ENCODE measurements around the gene C1orf52.

C1orf52 gene

DNA sequence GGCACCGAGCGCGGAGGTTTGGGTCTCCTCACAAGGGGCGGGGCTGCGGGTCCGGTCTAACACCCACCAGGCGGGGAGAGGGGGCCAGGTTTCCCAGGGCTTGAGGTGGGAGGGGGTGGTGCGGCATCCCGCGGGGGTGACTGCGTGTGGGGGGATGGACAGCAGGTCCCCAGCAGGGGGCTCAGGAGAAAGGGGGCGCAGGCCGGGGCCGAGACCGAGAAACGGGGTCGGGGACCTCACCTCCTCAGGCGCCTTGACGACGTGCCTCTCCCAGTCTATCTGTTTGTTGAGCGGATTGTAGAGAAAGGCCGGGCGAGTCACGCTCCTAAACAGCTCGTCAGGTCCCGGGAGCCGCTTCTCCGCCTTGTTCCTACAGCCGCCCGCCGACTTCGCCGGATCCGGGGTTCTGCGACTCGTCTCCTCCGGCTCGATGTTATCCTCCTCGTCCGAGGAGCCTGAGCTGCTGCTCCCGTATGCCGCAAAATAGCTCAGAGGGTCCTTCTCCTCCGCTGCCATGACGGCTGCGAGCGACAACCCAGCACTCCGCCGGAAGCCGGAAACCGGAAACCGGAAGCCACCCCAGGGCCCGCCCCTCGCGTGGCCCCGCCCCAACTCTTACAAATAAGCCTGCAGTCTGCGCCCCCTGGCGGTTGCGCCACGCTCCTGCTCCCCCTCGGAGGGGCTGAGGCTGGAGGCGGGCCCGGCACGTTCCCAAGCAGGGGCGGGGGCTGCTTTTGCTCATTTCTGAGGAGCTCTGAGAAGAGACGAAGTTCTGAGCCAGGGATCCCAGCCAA lies at the start of gene C1orf52:
TSS of gene C1orf52 (minus strand) at position 545 of the 794 bp plus-strand sequence. CDS start at position 516, 29 bp downstream.
- DNase-seq = peak; percentile 82 to 90

DNA sequence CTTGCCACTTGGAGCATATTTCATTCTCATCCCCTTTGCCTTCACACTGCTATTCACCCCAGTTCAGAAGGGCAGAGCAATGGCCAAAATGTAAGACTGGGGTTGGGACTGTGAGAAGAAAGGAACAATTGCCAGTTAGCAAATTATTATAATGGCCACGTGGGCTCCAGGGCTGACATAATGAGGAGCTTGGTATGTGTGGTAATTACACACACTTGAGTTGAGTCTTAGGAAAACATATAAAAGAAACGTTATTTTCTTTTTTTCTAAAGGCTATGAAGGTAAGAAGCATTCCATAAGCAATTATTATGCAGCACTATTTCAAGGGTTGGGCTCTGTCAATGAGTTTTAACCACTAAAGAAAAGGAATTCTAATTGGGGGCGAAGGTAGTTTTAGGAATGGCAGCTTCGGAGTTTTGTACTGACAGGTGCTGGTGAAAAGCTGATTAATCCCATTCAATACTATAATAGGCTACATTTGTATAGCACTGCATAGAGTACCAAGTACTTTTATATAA lies 49.4 kb upstream of the C1orf52 start:
- no peak for DNase-seq

DNA sequence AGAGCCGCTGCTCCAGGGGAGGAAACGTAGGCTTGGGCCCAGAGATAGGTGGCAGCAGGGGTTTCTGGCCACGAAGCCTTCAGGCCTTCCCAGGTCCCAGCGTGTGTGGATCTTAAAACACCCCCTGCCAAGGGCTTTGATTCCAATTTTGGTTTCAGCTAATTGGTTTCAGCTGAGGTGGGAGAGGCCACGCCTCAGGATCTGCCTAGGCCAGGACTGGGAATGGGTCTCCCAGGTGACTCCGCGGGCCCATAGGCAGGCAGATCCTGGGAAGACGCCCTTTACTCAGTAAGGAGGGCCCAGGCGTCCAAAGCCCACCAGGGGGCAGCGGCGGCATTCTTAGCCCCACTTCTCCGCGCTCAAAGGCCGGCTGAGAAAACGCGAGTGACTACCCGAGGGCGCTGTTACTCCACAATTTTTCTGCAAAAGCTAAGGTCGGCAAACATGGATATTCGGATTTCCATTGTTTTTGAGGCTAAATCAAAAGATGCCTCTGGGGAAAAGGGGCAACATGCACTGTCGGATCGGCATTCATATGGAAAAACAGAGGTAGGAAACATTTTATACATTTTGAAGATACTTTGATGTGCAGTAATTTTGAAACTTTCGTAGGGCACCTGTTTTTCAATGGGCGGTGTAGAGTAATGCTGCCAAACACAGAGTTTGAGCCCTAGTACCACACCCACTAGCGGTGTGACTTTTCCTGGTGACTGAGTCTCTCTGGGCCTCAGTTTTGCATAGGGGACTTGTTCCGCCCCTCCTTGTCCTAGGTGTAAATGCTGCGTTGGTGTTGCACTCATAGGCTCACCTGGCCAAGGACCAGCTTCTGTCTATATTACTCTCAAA lies 48.7 kb upstream of the C1orf52 start:
- peak; percentile 78 to 88 for DNase-seq

DNA sequence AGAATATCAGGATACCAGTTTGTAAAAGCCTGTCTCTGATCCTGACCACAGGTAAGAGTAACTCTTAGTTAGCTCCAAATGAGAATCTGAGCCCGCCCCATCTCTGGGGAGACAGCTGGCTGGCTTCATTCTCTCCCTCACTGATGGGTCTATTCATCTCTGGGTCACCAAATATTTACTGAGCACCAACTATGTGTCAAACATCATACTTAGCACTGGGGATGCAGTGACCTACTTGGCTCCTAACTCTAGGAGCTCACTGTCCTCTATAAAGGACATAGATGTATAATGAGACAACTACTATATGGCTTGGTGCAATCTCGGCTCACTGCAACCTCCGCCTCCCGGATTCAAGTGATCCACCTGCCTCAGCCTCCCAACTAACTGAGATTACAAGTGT lies 46.8 kb upstream of the C1orf52 start:
- DNase-seq = no peak

DNA sequence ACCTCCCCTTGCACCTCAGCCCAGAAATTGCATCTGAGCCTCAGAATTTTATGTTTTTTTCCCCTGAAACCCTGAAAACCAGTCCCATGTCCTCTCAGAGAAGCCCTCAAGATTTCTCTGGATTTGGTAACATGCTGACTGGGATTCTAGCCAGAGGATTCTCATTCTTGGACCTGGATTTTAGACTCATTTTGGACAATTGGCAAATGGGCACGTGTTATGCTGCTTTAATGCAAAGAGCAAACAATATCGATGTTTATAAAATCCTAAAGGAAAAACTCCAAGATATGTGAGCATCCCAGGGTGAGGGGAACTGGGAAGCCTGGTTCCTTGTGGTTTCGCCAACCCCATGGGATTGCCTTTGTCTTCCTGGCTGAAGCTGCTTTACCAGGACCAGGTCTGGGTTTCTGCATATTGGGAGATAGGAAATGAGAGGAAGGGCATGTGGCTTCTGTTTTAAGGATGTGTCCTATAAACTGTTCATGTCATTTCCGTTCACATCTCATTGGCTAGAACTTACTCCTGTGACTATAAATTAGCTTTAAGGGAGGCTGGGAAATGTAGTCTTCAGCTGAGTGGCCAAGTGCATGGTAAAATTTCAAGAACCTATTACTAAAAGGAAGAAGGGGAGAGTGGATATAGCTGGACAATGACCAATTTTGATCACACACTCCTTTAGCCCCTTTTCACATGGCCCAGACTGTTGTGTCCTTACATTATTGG lies 44.1 kb upstream of the C1orf52 start:
- DNase-seq = no peak

DNA sequence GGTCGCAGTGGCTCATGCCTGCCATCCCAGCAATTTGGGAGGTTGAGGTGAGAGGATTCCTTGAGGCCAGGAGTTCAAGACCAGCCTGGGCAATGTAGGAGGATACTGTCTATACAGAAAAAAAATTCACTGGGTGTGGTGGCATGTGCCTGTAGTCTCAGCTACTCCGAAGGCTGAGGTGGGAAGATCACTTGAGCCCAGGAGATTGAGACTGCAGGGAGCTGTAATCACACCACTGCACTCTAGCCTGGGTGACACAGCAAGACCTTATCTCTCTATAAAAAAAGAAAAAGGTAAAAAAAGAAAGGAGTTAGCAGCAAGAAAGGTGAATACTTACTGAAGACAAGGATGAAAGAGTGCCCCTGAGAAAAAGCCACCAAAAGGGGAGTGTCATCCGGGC lies 40.7 kb upstream of the C1orf52 start:
- no peak for DNase-seq

DNA sequence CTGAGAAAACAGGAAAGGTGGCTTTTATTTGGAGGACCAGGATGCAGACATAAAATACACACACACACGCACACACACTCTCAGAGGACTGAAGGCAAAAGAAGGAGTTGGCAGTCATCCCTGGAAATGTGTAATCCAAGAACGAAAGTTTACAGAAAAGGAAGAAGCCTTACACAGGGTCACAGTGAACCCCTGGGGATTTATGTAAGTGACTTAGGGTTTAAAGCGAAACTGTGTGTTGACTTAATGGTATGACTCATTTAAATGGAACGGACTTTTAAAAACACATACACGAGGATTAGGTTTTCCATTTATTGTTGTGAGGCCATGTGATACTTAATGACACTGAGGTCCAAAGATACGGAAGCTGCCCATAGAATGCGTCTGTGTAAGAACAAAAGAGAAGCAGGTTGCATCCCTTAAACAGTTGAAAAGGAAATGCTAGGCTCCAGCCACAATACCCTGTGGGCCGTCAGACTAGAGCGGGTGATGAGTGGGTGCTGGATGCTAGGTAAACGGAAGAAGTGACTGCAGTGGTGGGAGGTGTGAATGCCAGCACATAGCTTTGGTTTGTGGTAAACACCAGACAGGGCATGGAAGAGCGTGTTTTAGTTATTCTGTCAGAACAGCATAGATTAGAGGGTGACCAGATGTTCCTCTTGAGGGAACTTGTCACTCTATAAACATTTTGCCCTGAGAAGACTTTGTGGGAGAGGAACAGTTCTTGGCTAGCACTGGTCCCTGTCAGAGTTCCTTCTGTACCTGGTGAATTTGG lies 38.6 kb upstream of the C1orf52 start:
- DNase-seq = no peak

DNA sequence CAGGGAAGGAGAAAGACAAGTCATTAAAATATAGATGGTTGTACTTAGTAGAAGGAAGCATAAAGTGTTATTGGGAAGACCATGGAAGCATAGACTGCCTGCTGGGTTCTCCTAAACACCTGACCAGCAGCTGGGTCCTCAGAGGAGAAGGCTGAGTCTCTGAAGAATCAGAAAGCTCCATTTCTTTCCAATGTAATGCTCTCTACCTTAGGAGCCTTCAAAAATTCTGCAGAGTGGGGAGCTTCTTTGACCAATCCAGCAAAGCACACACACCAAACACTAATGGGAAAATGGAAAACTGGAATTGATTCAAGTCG lies 38.0 kb upstream of the C1orf52 start:
- DNase-seq = no peak

DNA sequence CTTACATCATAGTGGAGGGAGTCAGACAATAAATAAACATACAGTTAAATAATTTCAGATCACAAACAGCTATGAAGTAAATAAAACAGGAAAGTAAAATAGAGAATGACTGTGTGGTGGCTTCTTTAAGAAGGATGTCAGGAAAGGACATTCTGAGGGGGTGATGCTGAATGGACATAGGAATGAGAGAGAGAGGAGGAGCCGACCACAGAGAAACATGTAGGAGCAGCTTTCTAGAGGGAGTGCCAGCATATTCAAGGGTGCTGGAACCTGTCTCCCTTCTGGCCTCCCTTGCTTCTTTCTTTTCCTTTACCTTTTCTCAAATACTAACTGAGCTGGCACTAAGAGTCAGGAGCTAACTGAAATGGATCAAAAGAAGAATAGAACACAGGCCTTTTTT lies 37.5 kb upstream of the C1orf52 start:
- DNase-seq = no peak

DNA sequence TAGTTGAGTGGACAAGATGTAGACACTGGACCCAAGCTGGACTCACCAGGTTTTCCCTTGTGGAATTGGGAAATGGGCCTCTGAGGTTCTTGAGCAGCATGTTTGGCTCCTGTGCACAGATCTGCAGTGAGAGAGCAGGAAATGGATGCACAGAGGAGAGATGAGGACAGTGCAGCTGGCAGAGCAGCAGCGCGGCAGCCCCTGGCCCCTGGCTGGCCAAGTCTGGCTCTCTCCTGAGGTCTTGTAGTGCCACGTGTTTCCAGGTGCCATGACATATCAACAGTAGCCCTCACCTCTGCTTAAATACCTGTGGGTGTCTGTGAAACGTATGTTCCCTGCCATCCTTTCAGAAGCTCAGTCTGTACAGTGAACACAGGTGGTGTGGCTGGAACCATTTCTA lies 36.2 kb upstream of the C1orf52 start:
- no peak for DNase-seq

DNA sequence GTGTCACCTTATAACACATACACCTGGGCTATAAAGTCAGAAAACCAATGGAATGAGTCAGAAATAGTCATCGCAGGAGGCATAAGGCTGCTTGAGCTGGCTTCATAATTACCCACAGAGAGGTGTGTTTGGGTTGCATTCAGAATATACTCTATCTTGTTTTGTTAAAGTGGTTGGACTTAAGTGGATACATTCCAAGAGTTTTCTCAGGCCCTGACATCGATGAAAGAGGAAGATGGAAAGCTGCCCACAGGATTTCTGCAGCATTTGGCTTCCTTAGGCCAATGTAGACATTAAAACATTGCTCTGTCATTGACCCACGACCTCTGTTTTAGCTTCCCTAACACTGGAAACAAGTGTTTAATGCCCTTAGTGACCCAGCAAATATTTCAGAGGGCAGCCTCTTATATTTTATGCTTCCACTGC lies 35.6 kb upstream of the C1orf52 start:
- no peak for DNase-seq

DNA sequence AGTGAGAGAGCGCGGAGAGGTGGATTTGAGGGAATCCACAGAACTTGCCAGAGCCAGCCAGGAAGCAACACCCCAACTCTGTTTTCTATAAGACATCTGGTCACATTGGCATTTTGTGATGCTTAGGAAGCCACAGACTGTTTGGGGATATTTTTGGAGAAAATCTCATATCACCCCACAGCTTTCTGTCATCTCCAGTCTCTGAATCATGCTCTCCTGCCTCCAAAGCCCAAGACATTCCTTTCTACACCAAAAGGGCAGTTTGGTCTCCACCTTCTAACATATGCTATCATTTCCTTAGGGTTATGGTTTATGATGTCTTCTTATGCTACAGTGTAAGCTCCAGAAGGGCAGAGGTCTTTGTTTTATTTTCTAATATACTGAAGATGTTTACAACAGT lies 31.4 kb upstream of the C1orf52 start:
- DNase-seq = no peak

DNA sequence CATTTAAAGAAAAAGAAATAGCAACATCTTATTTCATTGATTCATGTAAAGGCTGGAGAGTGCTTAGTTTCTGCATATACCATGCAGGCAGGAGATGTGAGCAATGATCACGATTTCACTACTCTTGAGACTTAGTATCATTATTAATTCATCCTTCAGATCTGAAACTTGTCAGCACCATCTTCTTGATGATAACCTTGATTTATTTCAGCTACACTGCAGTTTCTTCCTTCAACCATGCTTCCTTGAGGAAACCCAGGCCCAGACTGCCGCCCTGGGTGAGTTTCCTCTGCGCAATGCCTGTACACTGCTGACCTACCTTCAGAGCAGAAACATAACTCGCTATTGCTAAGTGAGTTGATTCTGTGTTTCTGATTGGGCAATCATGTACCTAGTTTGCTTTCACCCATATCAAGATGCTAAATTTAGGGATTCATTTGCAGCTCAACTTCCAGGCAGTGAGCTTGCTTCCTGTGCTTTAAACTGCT lies 30.4 kb upstream of the C1orf52 start:
- DNase-seq = no peak

DNA sequence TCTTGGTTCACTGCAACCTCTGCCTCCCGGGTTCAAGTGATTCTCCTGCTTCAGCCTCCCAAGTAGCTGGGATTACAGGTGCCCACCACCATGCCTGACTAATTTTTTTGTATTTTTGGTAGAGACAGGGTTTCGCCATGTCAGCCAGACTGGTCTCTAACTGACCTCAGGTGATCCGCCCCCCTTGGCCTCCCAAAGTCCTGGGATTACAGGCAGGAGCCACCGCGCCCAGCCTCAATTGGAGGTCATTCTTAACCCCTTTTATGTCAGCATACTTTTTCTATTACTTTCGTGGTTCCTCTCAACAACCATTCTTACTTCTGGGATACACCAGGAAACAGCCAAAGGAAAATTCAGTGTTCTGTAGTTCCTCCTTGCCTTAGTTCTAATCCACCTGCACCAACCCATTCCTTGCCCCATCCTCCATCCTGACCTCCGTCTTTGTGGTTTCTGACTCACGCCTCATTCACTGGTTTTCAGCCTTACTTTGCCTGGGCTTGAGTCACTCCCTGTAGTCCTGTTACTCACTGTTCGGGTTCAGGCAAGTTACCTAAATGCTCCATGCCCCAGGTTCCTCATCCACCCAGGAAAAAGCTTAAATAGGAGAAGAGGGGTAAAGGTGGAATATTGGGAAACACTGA lies 29.9 kb upstream of the C1orf52 start:
- DNase-seq = peak; percentile 34 to 37

DNA sequence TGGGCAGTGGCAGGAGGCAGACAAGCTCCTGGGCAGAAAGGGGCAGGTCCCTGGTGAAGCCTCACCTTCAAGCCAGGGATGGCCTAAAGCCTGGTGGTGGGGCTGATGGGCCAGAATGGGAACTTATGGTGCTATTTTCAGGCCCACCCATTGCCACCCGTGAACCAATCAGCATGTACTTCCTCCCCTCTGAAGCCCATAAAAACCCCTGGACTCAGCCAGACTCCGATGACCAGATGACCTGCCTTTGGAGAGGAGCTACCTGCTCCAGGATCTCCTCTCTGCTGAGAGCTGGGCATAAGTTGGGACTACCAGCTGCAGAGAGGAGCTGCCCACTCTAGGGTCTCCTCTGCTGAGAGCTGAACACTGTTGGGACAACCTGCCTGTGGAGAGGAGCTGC lies 24.7 kb upstream of the C1orf52 start:
- no peak for DNase-seq

DNA sequence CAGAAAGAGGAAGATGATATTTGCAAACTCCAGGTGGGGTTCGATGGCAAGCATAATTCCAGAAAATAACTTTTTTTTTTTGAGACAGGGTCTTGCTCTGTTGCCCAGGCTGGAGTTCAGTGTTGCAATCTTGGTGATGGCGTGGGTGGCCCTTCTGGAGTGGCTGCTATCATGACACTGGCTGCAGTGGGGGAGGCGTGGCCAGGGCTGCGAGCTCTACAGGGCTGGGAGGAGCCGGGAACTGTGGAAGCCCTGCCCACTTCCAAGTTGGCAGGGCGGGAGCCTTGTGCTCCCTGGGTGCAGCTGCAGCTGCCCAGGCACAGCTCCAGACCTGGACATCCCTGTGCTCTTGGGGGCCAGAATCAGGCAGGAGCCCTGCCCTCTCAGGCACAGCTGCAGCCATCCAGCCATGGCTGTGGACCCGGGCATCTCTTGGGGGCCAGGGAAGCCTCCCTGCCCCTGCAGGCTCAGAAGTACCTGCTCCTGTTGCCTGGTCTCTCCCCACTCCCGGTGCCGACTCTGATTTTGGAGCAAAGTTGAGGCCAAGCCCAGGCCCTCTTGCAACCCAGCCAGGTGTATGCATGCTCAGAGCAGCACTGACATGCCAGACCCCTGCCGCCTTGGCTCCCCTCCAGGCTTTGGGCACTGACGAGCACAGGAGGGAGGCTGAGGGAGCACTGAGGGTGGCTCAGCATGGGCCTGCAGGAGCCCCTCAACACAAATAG lies 24.2 kb upstream of the C1orf52 start:
- DNase-seq = no peak

DNA sequence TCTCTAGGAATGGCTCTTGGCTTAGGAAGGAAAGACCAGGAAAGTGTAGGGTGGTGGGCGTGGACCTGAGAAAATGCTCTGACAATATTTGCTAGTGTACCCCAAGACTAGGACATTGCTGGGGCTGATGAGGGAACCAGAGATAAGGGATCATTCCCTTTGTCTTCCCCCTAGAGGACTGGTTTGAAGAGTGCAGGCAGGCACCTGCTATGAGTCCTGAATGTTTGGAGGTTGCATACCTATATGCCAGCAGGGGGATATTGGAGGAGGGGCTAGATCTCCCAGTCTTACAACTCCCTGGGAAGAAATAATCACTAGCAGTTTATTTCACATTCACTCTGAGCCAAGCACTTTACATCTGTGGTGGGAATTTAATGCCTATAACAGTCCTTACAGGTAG lies 23.0 kb upstream of the C1orf52 start:
- peak in 1 of 2 experiments; percentile 25 for DNase-seq

DNA sequence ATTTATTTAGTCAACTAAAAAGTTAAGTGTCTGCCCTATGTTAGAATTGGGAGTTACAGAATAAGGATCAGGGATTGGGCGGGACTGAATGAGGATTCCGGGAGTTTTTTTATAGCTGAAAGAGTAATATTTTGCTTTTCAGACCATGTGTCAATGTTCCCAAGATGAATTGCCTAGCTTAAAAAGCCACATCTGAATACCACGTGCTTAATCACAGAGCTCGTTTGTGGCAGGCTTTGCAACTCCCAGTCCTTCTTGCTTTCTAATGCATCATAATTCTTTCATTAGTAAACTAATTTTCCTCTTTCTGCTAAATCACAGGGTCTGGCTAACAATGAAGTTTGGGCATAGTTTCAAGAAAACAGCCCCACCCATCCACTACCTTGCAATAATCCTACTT lies 21.2 kb upstream of the C1orf52 start:
- DNase-seq = no peak

DNA sequence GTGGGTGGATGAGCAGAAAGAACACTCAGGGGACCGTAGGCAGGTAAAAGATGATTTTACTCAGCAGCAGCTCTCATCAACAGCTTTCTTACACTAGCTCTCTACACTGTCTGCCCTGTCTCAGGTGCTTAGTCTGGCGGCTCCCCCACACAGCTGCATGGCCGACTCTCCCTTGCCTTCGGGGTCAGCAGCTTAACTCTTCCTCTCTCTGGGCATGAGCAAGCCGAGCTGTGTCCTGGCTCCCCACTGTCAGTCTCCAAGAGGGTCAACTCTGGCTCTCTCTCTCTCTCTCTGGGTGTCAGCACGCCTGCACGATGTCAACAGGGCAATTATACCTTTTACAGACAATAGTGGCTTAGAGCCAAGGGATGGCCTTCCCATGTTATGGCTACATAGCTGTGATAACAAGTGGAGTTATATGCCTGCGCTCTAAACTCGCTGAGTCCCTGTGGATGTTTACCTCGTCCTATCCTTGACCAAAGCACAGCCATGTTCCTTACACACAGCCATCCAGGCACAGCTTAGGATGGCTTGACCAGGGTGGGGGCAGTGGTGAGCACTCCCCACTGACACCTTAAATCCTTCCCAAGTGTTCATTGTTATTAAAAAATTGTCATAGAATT lies 20.1 kb upstream of the C1orf52 start:
- no peak for DNase-seq

DNA sequence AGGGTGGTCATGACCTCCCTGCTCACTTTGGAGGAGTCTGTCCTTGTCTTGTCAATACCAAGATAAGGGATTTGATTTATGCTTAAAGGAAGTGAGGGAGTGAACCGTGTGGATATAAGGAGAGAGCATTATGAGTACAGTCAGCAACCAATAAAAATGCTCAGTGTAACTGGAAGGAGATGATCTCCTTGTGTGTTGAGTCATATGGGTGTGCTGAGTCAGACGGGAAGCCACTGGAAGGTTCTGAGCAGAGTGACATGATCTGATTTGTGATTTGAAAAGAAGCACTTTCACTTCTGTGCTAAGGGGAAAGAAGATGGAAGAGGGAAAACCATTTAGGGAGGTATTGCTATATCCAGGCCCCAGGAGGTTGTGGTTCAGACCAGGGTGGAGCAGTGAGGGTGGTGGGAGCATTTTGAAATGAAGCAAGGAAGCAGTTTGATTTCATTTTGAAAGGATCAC lies 19.4 kb upstream of the C1orf52 start:
- DNase-seq = peak in 1 of 2 experiments; percentile 18

DNA sequence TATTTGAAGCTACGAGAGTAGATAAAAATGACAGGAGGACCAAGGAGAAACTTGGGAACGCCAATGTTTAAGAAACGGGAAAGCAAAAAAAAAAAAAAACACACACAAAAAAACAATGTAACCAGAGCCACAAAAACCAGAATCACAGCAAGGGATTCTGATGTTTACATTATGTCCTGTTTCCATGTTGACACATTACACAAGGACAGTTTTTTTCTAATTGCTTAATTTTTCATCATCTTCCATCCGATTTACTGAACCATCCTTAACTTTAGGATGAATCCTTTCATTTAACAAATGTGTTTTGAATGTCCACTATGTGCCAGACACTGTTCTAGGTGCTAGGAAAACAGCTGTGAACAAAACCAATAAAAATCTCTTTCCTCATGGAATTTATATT lies 18.3 kb upstream of the C1orf52 start:
- no peak for DNase-seq

All from Kasumi-1 (cell line).